GM23248 (cell line): ENCODE measurements around the gene HEATR5A.

Experiments
- EZH2 ChIP-seq: fragments of 200-600 bp; sonication (generic); IDR thresholded peaks from 2 replicates; pipeline ENCODE4 v1.6.1; 2018; ENCODE audit warnings: antibody characterized with exemption, mild to moderate bottlenecking; ENCODE audit not compliant: insufficient read depth, poor library complexity, severe bottlenecking
- EZH2phosphoT487 ChIP-seq: fragments of 200-600 bp; sonication (generic); IDR thresholded peaks from 2 replicates; pipeline ENCODE4 v1.6.1; 2018; ENCODE audit warnings: antibody characterized with exemption, moderate library complexity, mild to moderate bottlenecking, low read depth; ENCODE audit not compliant: insufficient read depth

- TF ChIP-seq EZH2phosphoT487 (no peak), EZH2 (no peak)
Measured at GRCh38 chr14:31251028-31251958, 169.1 kb downstream of the HEATR5A start.
